Skeletal muscle satellite cell (primary cell): Measurements from ENCODE around the gene SLC2A11. TPM values are rescaled to one million over a fixed set of nuclear protein-coding genes. Genes with fewer than 3 reads are reported as not detected.
"Not testable (repeated sequence)": the region's sequence is repeated elsewhere in the genome, so short reads cannot be mapped to it uniquely, and the experiment has no call there.

Source experiments
- H3K27me3 ChIP-seq: 2 replicates; pipeline ENCODE4 v1.7.0; 2013; ENCODE audit warnings: low read length; ENCODE audit not compliant: control insufficient read depth, insufficient read depth
- H3K36me3 ChIP-seq: 2 replicates; pipeline ENCODE4 v1.7.0; 2013; ENCODE audit warnings: mild to moderate bottlenecking, control low read depth, low read length; ENCODE audit not compliant: insufficient read depth
- H3K4me1 ChIP-seq: 2 replicates; pipeline ENCODE4 v1.7.0; 2013; ENCODE audit warnings: low read length; ENCODE audit not compliant: control insufficient read depth, insufficient read depth
- H3K4me2 ChIP-seq: 2 replicates; pipeline ENCODE4 v1.7.0; 2013; ENCODE audit warnings: mild to moderate bottlenecking, low read length
- H3K4me3 ChIP-seq: 2 replicates; pipeline ENCODE4 v1.7.0; 2013; ENCODE audit warnings: low read length
- H3K9ac ChIP-seq: 2 replicates; pipeline ENCODE4 v1.7.0; 2013; ENCODE audit warnings: mild to moderate bottlenecking, low read depth, low read length, moderate library complexity
- H3K9me3 ChIP-seq: replicated peaks from 2 replicates; pipeline ENCODE4 v1.7.0; 2013; ENCODE audit warnings: mild to moderate bottlenecking, control low read depth, low read length
- small RNA-seq: library from RNA; depleted of rRNA; stranded (forward); fragments of <200 nt; gene quantifications from one replicate; pipeline ENCODE3, GENCODE V24; 2012

SLC2A11 gene

DNA sequence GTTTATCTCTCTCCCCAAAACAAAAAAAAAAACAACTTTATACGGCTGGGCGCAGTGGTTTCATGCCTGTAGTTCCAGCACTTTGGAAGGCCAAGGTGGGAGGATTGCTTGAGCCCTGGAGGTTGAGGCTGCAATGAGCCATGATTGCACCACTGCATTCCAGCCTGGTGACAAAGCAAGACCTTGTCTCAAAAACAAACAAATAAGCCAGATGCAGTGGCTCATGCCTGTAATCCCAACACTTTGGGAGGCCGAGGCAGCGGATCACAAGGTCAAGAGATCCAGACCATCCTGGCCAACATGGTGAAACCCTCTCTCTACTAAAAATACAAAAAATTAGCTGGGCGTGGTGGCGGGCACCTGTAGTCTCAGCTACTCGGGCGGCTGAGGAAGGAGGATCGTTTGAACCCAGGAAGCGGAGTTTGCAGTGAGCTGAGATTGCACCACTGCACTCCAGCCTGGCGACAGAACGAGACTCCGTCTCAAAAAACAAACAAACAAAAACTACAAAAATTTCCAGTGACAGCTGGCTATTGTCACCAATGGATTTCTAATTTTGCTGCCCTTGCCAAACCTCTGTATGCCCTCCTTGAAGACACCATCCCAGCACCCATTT, 64.0 kb downstream of the SLC2A11 start:
- not testable (repeated sequence) for H3K4me2 ChIP-seq, H3K9ac ChIP-seq, H3K36me3 ChIP-seq, H3K4me3 ChIP-seq, H3K27me3 ChIP-seq, H3K9me3 ChIP-seq
- peaks cover 12% of the 10 kb centered on the region for H3K4me1 ChIP-seq

DNA sequence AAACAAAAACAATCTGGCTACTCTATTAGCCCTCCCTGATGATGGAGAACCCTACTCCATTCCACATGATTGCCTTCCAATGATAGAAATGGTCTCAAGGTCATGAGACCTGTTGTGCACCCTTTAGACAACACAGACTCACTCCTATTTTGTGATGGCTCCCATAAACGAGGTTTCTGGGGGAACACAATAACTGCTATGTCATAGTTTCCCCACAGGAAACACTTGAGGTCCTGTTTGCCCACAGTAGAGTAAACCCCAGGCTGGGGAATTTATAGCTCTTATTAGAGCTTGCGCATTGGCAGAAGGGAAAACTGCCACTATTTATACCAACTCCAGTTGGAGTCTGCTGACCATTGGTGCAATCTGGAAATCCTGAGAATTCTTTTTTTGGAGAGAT, 65.2 kb downstream of the SLC2A11 start:
- no peaks in the 10 kb centered on the region for H3K27me3 ChIP-seq
- peaks cover 4% of the 10 kb centered on the region for H3K9me3 ChIP-seq
- H3K9ac ChIP-seq, result no peak overlapping the region
- peaks cover 12% of the 10 kb centered on the region for H3K4me1 ChIP-seq
- H3K4me3 ChIP-seq, result no peak overlapping the region
- H3K4me2 ChIP-seq, result no peak overlapping the region
- no peaks in the 10 kb centered on the region for H3K36me3 ChIP-seq

DNA sequence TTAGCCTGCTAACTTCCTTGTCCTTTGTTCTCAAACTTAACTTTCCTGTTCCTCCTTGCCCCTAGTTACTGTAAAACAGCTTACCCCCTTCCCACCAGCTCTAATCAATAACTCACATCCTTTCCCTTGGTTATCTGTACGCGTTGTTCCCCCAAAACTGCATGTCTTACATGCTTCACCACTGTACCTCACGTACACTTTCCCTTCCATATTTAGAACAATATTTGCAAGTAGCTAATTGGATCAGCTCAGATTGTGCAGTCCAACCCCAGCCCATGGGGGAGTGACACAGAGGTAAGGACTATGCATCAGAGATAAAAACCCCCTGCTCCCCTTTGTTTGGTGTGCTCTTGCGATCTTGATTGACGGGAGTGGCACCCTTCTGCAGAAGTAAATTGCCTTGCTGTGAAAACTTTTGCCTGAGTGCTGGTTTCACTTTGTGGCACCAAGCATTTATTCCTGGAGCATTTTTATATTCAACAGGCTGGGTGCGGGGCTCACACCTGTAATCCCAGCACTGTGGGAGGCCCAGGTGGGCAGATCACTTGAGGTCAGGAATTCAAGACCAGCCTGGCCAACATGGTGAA, 67.4 kb downstream of the SLC2A11 start:
- Histone ChIP-seq H3K27me3 (no peaks in the 10 kb centered on the region), H3K36me3 (no peaks in the 10 kb centered on the region), H3K4me3 (no peak overlapping the region), H3K4me1 (peaks cover 7% of the 10 kb centered on the region), H3K9me3 (peaks cover 4% of the 10 kb centered on the region), H3K9ac (no peak overlapping the region), H3K4me2 (no peak overlapping the region)

DNA sequence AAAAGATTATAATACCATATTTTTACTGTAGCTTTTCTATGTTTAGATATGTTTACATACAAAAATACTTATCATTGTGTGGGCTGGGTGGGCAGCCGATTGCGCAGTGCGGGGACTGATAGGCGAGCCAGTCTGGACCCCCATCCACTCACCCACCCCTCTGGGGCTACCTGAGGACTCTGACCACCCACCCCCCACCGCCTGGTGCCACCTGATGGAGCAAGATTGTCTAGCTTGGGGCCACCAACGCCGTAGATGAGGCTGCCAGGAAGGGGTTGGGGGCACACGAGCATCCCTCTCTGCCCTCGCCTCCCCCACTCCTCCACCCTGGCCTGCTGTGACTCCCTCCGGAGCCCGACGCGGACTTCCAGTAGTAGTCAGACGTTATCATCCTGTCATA, 68.9 kb downstream of the SLC2A11 start:
- Histone ChIP-seq H3K27me3 (no peaks in the 10 kb centered on the region), H3K4me1 (peaks cover 4% of the 10 kb centered on the region), H3K36me3 (peaks cover 3% of the 10 kb centered on the region), H3K9me3 (peaks cover 4% of the 10 kb centered on the region), H3K4me3 (no peak overlapping the region), H3K9ac (no peak overlapping the region), H3K4me2 (no peak overlapping the region)

Small RNAs within 50 kb of the gene (small RNA-seq; reads per million reads assigned to genes)
- not detected for gene RN7SL268P
